ENCODE measurements around the gene PDGFD. TPM values are rescaled to one million over a fixed set of nuclear protein-coding genes. Genes with fewer than 3 reads are reported as not detected.

PDGFD gene
- total and polyA plus RNA-seq, 2 experiments from 2014 or later, result 1.9 to 4.5 TPM

DNA sequence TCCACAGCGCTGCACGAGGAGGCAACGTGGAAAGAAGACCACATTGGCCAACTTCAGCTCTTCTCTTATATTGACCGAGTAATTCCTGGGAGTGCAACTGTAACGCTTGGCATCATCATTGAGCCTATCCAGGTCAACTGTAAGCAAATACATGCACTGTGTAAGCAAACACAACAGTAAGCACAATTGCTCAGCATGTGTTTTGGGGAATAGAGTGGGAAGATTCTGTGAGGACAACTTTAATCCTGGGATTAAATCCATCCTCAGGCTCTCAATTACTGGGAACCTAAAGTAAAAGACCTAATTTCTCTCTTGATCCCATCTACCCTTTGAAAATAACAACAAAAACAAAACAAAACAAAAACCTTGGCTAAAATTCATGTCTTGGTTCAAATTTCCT, 237.0 kb downstream of the PDGFD start:
- H3K27me3 Mint-ChIP-seq (ENCODE audit: insufficient read depth, low read depth, poor library complexity), result no peaks in the 10 kb centered on the region
- no peaks in the 10 kb centered on the region for H3K27me3 ChIP-seq (ENCODE audit: insufficient read depth)
- H3K79me2 ChIP-seq (replicated peaks; ENCODE audit: insufficient read depth), result no peaks in the 10 kb centered on the region
- H3K27ac Mint-ChIP-seq, result no peak overlapping the region
- no peaks in the 10 kb centered on the region for H3K36me3 ChIP-seq (ENCODE audit: insufficient read depth)
- H3K4me1 Mint-ChIP-seq, result peaks cover 9% of the 10 kb centered on the region; the same call in 2 of the 3 replicates
- DNase-seq (ENCODE audit: low spot score) (no peak), ATAC-seq (no peak)
- no peaks in the 10 kb centered on the region for H3K9me3 Mint-ChIP-seq
- TF ChIP-seq ZNF462 (CRISPR knock-in tag; IDR thresholded peaks at IDR 0.05) (no peak), STAT1 (IDR thresholded peaks at IDR 0.05; ENCODE audit: unreplicated experiment) (no peak), JUNB (IDR thresholded peaks at IDR 0.05; ENCODE audit: unreplicated experiment) (no peak), ZNF331 (CRISPR knock-in tag; IDR thresholded peaks at IDR 0.05; ENCODE audit: low read depth) (no peak), POLR2AphosphoS5 (IDR thresholded peaks at IDR 0.05; ENCODE audit: low read depth) (no peak), NANOG (IDR thresholded peaks at IDR 0.05; ENCODE audit: borderline replicate concordance) (no peak), EZH2 (IDR thresholded peaks at IDR 0.05; ENCODE audit: low read depth, unreplicated experiment) (no peak), ETS1 (IDR thresholded peaks at IDR 0.05) (no peak), CREB1 (CRISPR knock-in tag; IDR thresholded peaks at IDR 0.05; ENCODE audit: low read depth) (no peak), REST (IDR thresholded peaks at IDR 0.05; ENCODE audit: unreplicated experiment) (no peak), ZNF114 (CRISPR knock-in tag; IDR thresholded peaks at IDR 0.05) (no peak), EZH2phosphoT487 (IDR thresholded peaks at IDR 0.05; ENCODE audit: unreplicated experiment) (no peak)
- TF ChIP-seq, protein P1, sequence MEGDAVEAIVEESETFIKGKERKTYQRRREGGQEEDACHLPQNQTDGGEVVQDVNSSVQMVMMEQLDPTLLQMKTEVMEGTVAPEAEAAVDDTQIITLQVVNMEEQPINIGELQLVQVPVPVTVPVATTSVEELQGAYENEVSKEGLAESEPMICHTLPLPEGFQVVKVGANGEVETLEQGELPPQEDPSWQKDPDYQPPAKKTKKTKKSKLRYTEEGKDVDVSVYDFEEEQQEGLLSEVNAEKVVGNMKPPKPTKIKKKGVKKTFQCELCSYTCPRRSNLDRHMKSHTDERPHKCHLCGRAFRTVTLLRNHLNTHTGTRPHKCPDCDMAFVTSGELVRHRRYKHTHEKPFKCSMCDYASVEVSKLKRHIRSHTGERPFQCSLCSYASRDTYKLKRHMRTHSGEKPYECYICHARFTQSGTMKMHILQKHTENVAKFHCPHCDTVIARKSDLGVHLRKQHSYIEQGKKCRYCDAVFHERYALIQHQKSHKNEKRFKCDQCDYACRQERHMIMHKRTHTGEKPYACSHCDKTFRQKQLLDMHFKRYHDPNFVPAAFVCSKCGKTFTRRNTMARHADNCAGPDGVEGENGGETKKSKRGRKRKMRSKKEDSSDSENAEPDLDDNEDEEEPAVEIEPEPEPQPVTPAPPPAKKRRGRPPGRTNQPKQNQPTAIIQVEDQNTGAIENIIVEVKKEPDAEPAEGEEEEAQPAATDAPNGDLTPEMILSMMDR (conservative IDR thresholded peaks at IDR 0.05; ENCODE audit: low read depth in 2 of 2), result no peak
- H3K4me2 ChIP-seq, result no peak overlapping the region
- H3K9me2 ChIP-seq (ENCODE audit: insufficient read depth), result no peaks in the 10 kb centered on the region
- H4K20me1 ChIP-seq (replicated peaks; ENCODE audit: insufficient read depth), result no peaks in the 10 kb centered on the region
- H3K4me3 Mint-ChIP-seq, result no peak overlapping the region
- H2AFZ ChIP-seq, result no peak overlapping the region
- no peaks in the 10 kb centered on the region; the same call in 1 of the 2 replicates for H3K4me1 ChIP-seq (ENCODE audit: insufficient read depth)
- no peaks in the 10 kb centered on the region for H3F3A ChIP-seq (replicated peaks; ENCODE audit: low read depth)
- H3K36me3 Mint-ChIP-seq (ENCODE audit: low read depth), result no peaks in the 10 kb centered on the region
- no peak overlapping the region for H3K27ac ChIP-seq (ENCODE audit: low read depth)
- no peak overlapping the region for H3K4me3 ChIP-seq
